HFF-Myc (cell line): ENCODE data around the gene MRAS.

Experiments used
- DNase-seq: peaks from one replicate; pipeline ENCODE4 v3.0.0-alpha.2; 2011; ENCODE audit warnings: low read depth; ENCODE audit errors: extremely low read depth
- H3K4me3 ChIP-seq: replicated peaks from 2 replicates; pipeline ENCODE4 v1.5.1; 2011; ENCODE audit warnings: low read depth, mild to moderate bottlenecking, control low read depth, low read length
- CTCF ChIP-seq: IDR thresholded peaks from 2 replicates; pipeline ENCODE4 v1.5.1; 2012; ENCODE audit warnings: mild to moderate bottlenecking, low read depth, low read length, control low read depth; ENCODE audit errors: missing control alignments

MRAS gene

GRCh38 chr3:138435840-138436239 lies 87.5 kb downstream of the MRAS start:
- no peak for TF ChIP-seq CTCF
- no peak for DNase-seq
- H3K4me3 ChIP-seq, result no peak overlapping the region

GRCh38 chr3:138437281-138437680 lies 88.9 kb downstream of the MRAS start:
- H3K4me3 ChIP-seq, result no peak overlapping the region
- no peak for DNase-seq
- TF ChIP-seq CTCF, result no peak

DNA sequence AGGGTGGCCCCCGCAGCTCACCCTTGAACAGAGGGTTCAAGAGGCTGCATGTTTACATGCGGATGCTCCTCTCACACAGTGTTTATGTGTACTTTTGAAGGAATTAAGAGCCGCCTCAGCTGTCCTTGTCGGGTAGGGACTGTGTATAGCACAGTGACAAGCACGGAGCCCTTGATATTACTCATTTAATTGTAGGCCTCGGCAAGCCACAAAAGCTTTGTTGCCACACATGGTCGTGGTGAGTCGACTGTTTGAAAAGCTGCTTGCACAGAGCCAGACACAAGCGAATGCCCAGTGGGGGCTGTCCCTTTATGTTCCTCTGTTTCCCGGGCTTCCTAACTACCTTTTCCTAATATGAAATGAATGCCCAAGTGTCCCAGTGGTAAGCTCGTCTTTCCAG lies 90.5 kb downstream of the MRAS start:
- no peak for DNase-seq
- TF ChIP-seq CTCF, result no peak
- H3K4me3 ChIP-seq, result no peak overlapping the region

- no peak for DNase-seq
- no peak for TF ChIP-seq CTCF
- H3K4me3 ChIP-seq, result no peak overlapping the region
These were observed 91.3 kb downstream of the MRAS start for GRCh38 chr3:138439646-138440045.

- no peak for DNase-seq
- TF ChIP-seq CTCF, result no peak
- no peak overlapping the region for H3K4me3 ChIP-seq
These were observed 91.7 kb downstream of the MRAS start for GRCh38 chr3:138440121-138440521.

- no peak overlapping the region for H3K4me3 ChIP-seq
- no peak for DNase-seq
- TF ChIP-seq CTCF, result no peak
These were observed 92.2 kb downstream of the MRAS start for GRCh38 chr3:138440596-138440995.

DNA sequence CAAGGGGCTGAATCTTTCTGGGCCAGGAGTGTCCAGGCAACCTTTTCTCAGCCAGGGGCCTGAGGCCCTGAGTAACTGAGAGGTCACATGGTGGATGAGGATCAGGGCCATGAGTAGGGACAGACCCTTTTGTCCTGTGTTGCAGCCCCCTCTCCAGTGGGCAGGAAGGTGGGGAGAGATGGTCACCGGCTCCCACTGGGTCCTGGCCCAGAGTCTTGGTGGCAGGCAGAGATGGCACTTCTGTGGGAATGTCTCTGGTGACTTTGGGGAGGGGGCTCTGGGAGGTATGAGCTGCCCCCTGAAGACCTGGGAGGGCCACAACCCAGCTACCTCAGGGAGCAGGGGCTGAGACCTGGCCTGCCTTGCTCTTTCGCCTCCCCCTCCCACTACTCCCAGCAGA lies 92.9 kb downstream of the MRAS start:
- no peak for DNase-seq

More for the DNA sequence above, 92.9 kb downstream of the MRAS start:
- no peak overlapping the region for H3K4me3 ChIP-seq
- no peak for TF ChIP-seq CTCF
